CD4-positive, CD25-positive, alpha-beta regulatory T cell (primary cell): Measurements from ENCODE around the gene ABCD1. TPM values are rescaled to one million over a fixed set of nuclear protein-coding genes. Genes with fewer than 3 reads are reported as not detected.

ENCODE experiments used
- ATAC-seq, 2 donors: fragments of 150-1000 bp; cut with Tn5 transposase; one replicate each; pipeline ENCODE4 v1.10.0; 2021; ENCODE audit warnings: low read depth in 2 of 2, moderate number of reproducible peaks in 2 of 2, moderate library complexity in 1 of 2
- DNase-seq, 3 donors: peaks; one replicate each; pipeline versions ENCODE4 v3.0.0 to v3.0.0-alpha.2; 2012 to 2022; ENCODE audit warnings: mixed read lengths in 1 of 3
- H3K27ac ChIP-seq: one replicate; pipeline ENCODE4 v1.7.0; 2013; ENCODE audit warnings: mild to moderate bottlenecking, low read length; ENCODE audit not compliant: insufficient read depth, poor library complexity, severe bottlenecking
- H3K27me3 ChIP-seq: one replicate; pipeline ENCODE4 v1.7.0; 2013; ENCODE audit warnings: low read length; ENCODE audit not compliant: control insufficient read depth, insufficient read depth
- H3K36me3 ChIP-seq: one replicate; pipeline ENCODE4 v1.7.0; 2013; ENCODE audit warnings: mild to moderate bottlenecking, low read length, moderate library complexity; ENCODE audit not compliant: control insufficient read depth, insufficient read depth
- H3K4me1 ChIP-seq: 2 replicates; pipeline ENCODE4 v1.7.0; 2013; ENCODE audit warnings: mild to moderate bottlenecking, low read length; ENCODE audit not compliant: insufficient read depth, control insufficient read depth, poor library complexity, severe bottlenecking
- H3K4me3 ChIP-seq: one replicate; pipeline ENCODE4 v1.7.0; 2013; ENCODE audit warnings: low read depth, mild to moderate bottlenecking, low read length, moderate library complexity
- H3K9me3 ChIP-seq, 2 experiments: 1 replicate in 1 of 2; 2 replicates in 1 of 2; pipeline ENCODE4 v1.7.0; 2013; ENCODE audit warnings: low read length in 2 of 2, mild to moderate bottlenecking in 1 of 2, moderate library complexity in 1 of 2; ENCODE audit not compliant: control insufficient read depth in 2 of 2
- H3K27ac Mint-ChIP-seq, 3 donors: one replicate each; pipeline ENCODE4 v1.8.0; 2020 to 2022; ENCODE audit warnings: mild to moderate bottlenecking in 3 of 3, mixed read lengths in 3 of 3, moderate library complexity in 2 of 3
- H3K27me3 Mint-ChIP-seq: one replicate; pipeline ENCODE4 v1.8.0; 2022; ENCODE audit warnings: mild to moderate bottlenecking, mixed read lengths
- H3K36me3 Mint-ChIP-seq: one replicate; pipeline ENCODE4 v1.8.0; 2020; ENCODE audit warnings: mixed read lengths
- H3K4me1 Mint-ChIP-seq, 4 donors: one replicate each; pipeline ENCODE4 v1.8.0; 2020 to 2022; ENCODE audit warnings: mixed read lengths in 4 of 4, mild to moderate bottlenecking in 1 of 4
- H3K4me3 Mint-ChIP-seq, 4 donors: one replicate each; pipeline ENCODE4 v1.8.0; 2020 to 2022; ENCODE audit warnings: mild to moderate bottlenecking in 4 of 4, mixed read lengths in 4 of 4, moderate library complexity in 3 of 4
- H3K9me3 Mint-ChIP-seq, 7 donors: one replicate each; pipeline ENCODE4 v1.8.0; 2020 to 2022; ENCODE audit warnings: mixed read lengths in 7 of 7, mild to moderate bottlenecking in 3 of 7, moderate library complexity in 2 of 7
- polyA plus RNA-seq, 4 donors: library from polyadenylated mRNA; unstranded; fragments of 300-500 nt; fragmentation: Illumina TruSeq; gene quantifications; one replicate each; pipeline ENCODE4 v1.2.3, GENCODE V29; 2021
- total RNA-seq: library from RNA; stranded (reverse); gene quantifications from one replicate; pipeline ENCODE4 v1.2.3, GENCODE V29; 2022

Gene ABCD1
- total and polyA plus RNA-seq, 5 donors from 2014 or later: 1.1 to 7.5 (median 1.7) TPM

GRCh38 chrX:153768311-153769157 lies 43.9 kb downstream of the ABCD1 start:
- no peaks in the 10 kb centered on the region for H3K9me3 ChIP-seq
- no peaks in the 10 kb centered on the region for H3K27me3 Mint-ChIP-seq
- no peaks in the 10 kb centered on the region for H3K27me3 ChIP-seq
- no peak overlapping the region for H3K4me3 ChIP-seq
- no peak for ATAC-seq
- no peak overlapping the region for H3K4me3 Mint-ChIP-seq
- peaks cover 0 to 4% (median 0%) of the 10 kb centered on the region in 4 donors for H3K4me1 Mint-ChIP-seq
- no peaks in the 10 kb centered on the region for H3K36me3 ChIP-seq
- H3K27ac Mint-ChIP-seq: no peak overlapping the region
- no peaks in the 10 kb centered on the region for H3K36me3 Mint-ChIP-seq
- no peak overlapping the region for H3K27ac ChIP-seq
- DNase-seq: no peak
- no peaks in the 10 kb centered on the region for H3K9me3 Mint-ChIP-seq
- H3K4me1 ChIP-seq: no peaks in the 10 kb centered on the region

- Mint-ChIP-seq H3K27ac (peak overlapping the region in 1 of 3 donors; percentile 80), H3K36me3 (no peaks in the 10 kb centered on the region), H3K9me3 (no peaks in the 10 kb centered on the region), H3K27me3 (no peaks in the 10 kb centered on the region), H3K4me3 (no peak overlapping the region), H3K4me1 (no peaks in the 10 kb centered on the region)
- Histone ChIP-seq H3K9me3 (no peaks in the 10 kb centered on the region), H3K4me3 (no peak overlapping the region), H3K27me3 (no peaks in the 10 kb centered on the region), H3K36me3 (no peaks in the 10 kb centered on the region), H3K4me1 (no peaks in the 10 kb centered on the region), H3K27ac (no peak overlapping the region)
- ATAC-seq (no peak), DNase-seq (no peak)
Measured at GRCh38 chrX:153769158-153769864, 44.7 kb downstream of the ABCD1 start.

GRCh38 chrX:153769865-153770600 lies 45.4 kb downstream of the ABCD1 start:
- no peaks in the 10 kb centered on the region for H3K4me1 ChIP-seq
- no peaks in the 10 kb centered on the region for H3K9me3 ChIP-seq
- ATAC-seq (no peak), DNase-seq (no peak)
- Mint-ChIP-seq H3K36me3 (no peaks in the 10 kb centered on the region), H3K27me3 (no peaks in the 10 kb centered on the region), H3K4me3 (no peak overlapping the region), H3K9me3 (no peaks in the 10 kb centered on the region), H3K4me1 (no peaks in the 10 kb centered on the region), H3K27ac (no peak overlapping the region)
- no peak overlapping the region for H3K27ac ChIP-seq
- H3K27me3 ChIP-seq: no peaks in the 10 kb centered on the region
- H3K36me3 ChIP-seq: no peaks in the 10 kb centered on the region
- no peak overlapping the region for H3K4me3 ChIP-seq

GRCh38 chrX:153770601-153771414 lies 46.2 kb downstream of the ABCD1 start:
- no peaks in the 10 kb centered on the region for H3K27me3 ChIP-seq
- no peak for DNase-seq
- H3K36me3 Mint-ChIP-seq: no peaks in the 10 kb centered on the region

GRCh38 chrX:153771415-153772315 lies 47.0 kb downstream of the ABCD1 start:
- Mint-ChIP-seq H3K27ac (no peak overlapping the region), H3K27me3 (no peaks in the 10 kb centered on the region), H3K9me3 (no peaks in the 10 kb centered on the region), H3K4me3 (no peak overlapping the region), H3K36me3 (no peaks in the 10 kb centered on the region), H3K4me1 (no peaks in the 10 kb centered on the region)
- Histone ChIP-seq H3K4me1 (no peaks in the 10 kb centered on the region), H3K36me3 (no peaks in the 10 kb centered on the region), H3K4me3 (no peak overlapping the region), H3K9me3 (no peaks in the 10 kb centered on the region), H3K27ac (no peak overlapping the region), H3K27me3 (no peaks in the 10 kb centered on the region)
- ATAC-seq (no peak), DNase-seq (no peak)

More at GRCh38 chrX:153770601-153771414, 46.2 kb downstream of the ABCD1 start:
- Histone ChIP-seq H3K36me3 (no peaks in the 10 kb centered on the region), H3K9me3 (no peaks in the 10 kb centered on the region), H3K4me1 (no peaks in the 10 kb centered on the region), H3K4me3 (no peak overlapping the region), H3K27ac (no peak overlapping the region)
- H3K27me3 Mint-ChIP-seq: no peaks in the 10 kb centered on the region
- H3K4me3 Mint-ChIP-seq: no peak overlapping the region
- no peaks in the 10 kb centered on the region for H3K9me3 Mint-ChIP-seq
- no peaks in the 10 kb centered on the region for H3K4me1 Mint-ChIP-seq
- no peak overlapping the region for H3K27ac Mint-ChIP-seq
- ATAC-seq: no peak

GRCh38 chrX:153772316-153773217 lies 47.9 kb downstream of the ABCD1 start:
- no peaks in the 10 kb centered on the region for H3K4me1 ChIP-seq
- no peak overlapping the region for H3K4me3 ChIP-seq
- H3K4me1 Mint-ChIP-seq: no peaks in the 10 kb centered on the region
- no peak overlapping the region for H3K27ac ChIP-seq
- H3K9me3 ChIP-seq: no peaks in the 10 kb centered on the region
- no peaks in the 10 kb centered on the region for H3K27me3 Mint-ChIP-seq
- no peaks in the 10 kb centered on the region for H3K27me3 ChIP-seq
- H3K4me3 Mint-ChIP-seq: no peak overlapping the region
- no peaks in the 10 kb centered on the region for H3K9me3 Mint-ChIP-seq
- no peaks in the 10 kb centered on the region for H3K36me3 Mint-ChIP-seq
- no peaks in the 10 kb centered on the region for H3K36me3 ChIP-seq
- ATAC-seq (no peak), DNase-seq (no peak)
- no peak overlapping the region for H3K27ac Mint-ChIP-seq
